Endothelial cell (in vitro differentiated cells): ENCODE results near the gene CAD. TPM values are rescaled to one million over a fixed set of nuclear protein-coding genes. Genes with fewer than 3 reads are reported as not detected.

Source experiments
- DNase-seq: peaks from one replicate; pipeline ENCODE4 v3.0.0; 2021; ENCODE audit warnings: low spot score
- H3K27ac Mint-ChIP-seq: one replicate; pipeline ENCODE4 v1.8.0; 2021; ENCODE audit warnings: mixed read lengths, inconsistent platforms; ENCODE audit not compliant: unreplicated experiment
- H3K27me3 Mint-ChIP-seq: one replicate; pipeline ENCODE4 v1.8.0; 2021; ENCODE audit warnings: mild to moderate bottlenecking, moderate library complexity, mixed read lengths, inconsistent platforms; ENCODE audit not compliant: unreplicated experiment
- H3K36me3 Mint-ChIP-seq: one replicate; pipeline ENCODE4 v1.8.0; 2021; ENCODE audit warnings: mild to moderate bottlenecking, low read depth, mixed read lengths, inconsistent platforms; ENCODE audit not compliant: unreplicated experiment
- H3K4me1 Mint-ChIP-seq: one replicate; pipeline ENCODE4 v1.8.0; 2021; ENCODE audit warnings: mild to moderate bottlenecking, mixed read lengths, inconsistent platforms; ENCODE audit not compliant: unreplicated experiment
- H3K4me3 Mint-ChIP-seq: one replicate; pipeline ENCODE4 v1.8.0; 2021; ENCODE audit warnings: mild to moderate bottlenecking, mixed read lengths, inconsistent platforms; ENCODE audit not compliant: unreplicated experiment
- H3K9me3 Mint-ChIP-seq: one replicate; pipeline ENCODE4 v1.8.0; 2021; ENCODE audit warnings: mixed read lengths, inconsistent platforms; ENCODE audit not compliant: unreplicated experiment
- total RNA-seq: library from RNA; stranded (reverse); fragmentation: NEBNext Ultra II Directional; extraction: Animal tissue kit (Norgen Biotek cat#: 25700); gene quantifications from one replicate; pipeline ENCODE4 v1.2.1, GENCODE V29; 2021; ENCODE audit not compliant: unreplicated experiment
- TF ChIP-seq, protein P1 (sequence below): fragments of 200-600 bp; sonication (generic); IDR thresholded peaks from one replicate; pipeline ENCODE4 v1.5.0; 2021; ENCODE audit warnings: antibody characterized with exemption; ENCODE audit not compliant: unreplicated experiment

Gene CAD
- total RNA-seq, 1 donor from 2014 or later, result 49.4 TPM

DNA sequence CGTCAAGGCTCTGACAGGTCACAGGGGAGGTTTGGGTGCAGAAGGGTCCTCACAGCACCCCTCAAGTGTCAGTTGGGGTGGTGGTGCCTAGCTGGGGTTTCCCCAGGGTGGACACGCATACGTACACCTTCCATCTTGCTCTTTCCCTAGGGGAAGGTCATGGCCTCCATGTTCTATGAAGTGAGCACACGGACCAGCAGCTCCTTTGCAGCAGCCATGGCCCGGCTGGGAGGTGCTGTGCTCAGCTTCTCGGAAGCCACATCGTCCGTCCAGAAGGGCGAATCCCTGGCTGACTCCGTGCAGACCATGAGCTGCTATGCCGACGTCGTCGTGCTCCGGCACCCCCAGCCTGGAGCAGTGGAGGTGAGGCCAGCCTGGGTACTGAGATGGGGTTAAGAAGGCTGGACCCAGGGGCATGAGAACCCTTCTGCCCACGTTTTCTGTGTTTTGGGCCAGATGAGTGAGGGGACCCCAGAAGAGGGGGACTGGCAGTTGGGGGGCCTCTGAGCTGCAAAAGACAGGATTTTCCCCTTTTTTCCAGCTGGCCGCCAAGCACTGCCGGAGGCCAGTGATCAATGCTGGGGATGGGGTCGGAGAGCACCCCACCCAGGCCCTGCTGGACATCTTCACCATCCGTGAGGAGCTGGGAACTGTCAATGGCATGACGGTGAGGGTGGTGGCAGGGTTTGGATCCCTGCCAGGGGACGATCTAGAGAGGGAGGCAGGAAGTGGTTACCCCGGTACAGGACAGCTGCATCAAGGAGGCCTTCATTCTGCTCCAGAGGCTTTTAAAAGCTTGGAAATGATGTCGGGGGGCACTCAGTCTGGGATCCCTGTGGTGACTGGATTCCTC, 24.8 kb downstream of the CAD start:
- H3K4me3 Mint-ChIP-seq, result no peak overlapping the region
- H3K27ac Mint-ChIP-seq, result no peak overlapping the region
- H3K4me1 Mint-ChIP-seq, result no peaks in the 10 kb centered on the region
- no peak for DNase-seq
- peaks cover 31% of the 10 kb centered on the region for H3K36me3 Mint-ChIP-seq
- TF ChIP-seq, protein P1, sequence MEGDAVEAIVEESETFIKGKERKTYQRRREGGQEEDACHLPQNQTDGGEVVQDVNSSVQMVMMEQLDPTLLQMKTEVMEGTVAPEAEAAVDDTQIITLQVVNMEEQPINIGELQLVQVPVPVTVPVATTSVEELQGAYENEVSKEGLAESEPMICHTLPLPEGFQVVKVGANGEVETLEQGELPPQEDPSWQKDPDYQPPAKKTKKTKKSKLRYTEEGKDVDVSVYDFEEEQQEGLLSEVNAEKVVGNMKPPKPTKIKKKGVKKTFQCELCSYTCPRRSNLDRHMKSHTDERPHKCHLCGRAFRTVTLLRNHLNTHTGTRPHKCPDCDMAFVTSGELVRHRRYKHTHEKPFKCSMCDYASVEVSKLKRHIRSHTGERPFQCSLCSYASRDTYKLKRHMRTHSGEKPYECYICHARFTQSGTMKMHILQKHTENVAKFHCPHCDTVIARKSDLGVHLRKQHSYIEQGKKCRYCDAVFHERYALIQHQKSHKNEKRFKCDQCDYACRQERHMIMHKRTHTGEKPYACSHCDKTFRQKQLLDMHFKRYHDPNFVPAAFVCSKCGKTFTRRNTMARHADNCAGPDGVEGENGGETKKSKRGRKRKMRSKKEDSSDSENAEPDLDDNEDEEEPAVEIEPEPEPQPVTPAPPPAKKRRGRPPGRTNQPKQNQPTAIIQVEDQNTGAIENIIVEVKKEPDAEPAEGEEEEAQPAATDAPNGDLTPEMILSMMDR, result no peak
- no peaks in the 10 kb centered on the region for H3K9me3 Mint-ChIP-seq
- H3K27me3 Mint-ChIP-seq, result peaks cover 2% of the 10 kb centered on the region

DNA sequence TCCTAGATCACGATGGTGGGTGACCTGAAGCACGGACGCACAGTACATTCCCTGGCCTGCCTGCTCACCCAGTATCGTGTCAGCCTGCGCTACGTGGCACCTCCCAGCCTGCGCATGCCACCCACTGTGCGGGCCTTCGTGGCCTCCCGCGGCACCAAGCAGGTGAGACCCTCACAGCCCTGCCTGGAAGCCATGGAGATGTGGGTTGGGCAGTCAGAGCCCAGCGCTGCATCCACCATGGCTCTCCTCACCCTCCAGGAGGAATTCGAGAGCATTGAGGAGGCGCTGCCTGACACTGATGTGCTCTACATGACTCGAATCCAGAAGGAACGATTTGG, 25.4 kb downstream of the CAD start:
- no peak overlapping the region for H3K4me3 Mint-ChIP-seq
- H3K36me3 Mint-ChIP-seq, result peaks cover 29% of the 10 kb centered on the region
- H3K4me1 Mint-ChIP-seq, result no peaks in the 10 kb centered on the region
- H3K27me3 Mint-ChIP-seq, result peaks cover 2% of the 10 kb centered on the region
- H3K9me3 Mint-ChIP-seq, result no peaks in the 10 kb centered on the region
- no peak overlapping the region for H3K27ac Mint-ChIP-seq
- no peak for DNase-seq
- TF ChIP-seq, protein P1, result no peak

DNA sequence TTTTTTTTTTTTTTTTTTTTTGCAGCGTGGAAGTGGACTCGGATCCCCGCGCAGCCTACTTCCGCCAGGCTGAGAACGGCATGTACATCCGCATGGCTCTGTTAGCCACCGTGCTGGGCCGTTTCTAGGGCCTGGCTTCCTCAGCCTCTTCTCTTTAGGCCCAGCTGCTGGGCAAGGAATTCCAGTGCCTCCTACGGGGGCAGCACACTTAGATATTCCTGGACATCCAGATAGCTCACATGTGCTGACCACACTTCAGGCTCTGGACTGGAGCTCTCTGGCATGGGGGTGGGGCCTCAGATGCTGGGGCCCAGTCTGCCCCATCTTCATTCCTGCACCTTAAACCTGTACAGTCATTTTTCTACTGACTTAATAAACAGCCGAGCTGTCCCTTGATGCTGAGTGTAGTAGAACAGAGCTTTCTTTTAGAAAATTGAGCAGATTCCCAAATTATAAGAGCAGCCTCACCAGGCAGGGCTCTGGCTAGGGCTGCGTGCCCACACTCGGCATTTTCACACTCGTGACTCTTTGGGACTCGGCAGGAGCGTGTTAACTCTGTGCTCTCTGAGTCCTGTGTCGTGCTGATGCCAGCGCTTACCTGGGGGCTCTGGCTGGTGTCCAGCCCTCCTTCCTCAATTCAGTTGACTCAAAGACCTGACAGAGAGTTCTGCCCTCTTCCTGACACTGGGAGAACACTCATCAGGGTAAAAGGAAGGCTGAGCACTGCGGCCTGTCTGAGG, 26.4 kb downstream of the CAD start:
- no peak overlapping the region for H3K27ac Mint-ChIP-seq
- peaks cover 29% of the 10 kb centered on the region for H3K36me3 Mint-ChIP-seq
- no peaks in the 10 kb centered on the region for H3K9me3 Mint-ChIP-seq
- DNase-seq, result no peak
- TF ChIP-seq, protein P1, result no peak
- H3K27me3 Mint-ChIP-seq, result peaks cover 8% of the 10 kb centered on the region
- H3K4me3 Mint-ChIP-seq, result no peak overlapping the region
- no peaks in the 10 kb centered on the region for H3K4me1 Mint-ChIP-seq

DNA sequence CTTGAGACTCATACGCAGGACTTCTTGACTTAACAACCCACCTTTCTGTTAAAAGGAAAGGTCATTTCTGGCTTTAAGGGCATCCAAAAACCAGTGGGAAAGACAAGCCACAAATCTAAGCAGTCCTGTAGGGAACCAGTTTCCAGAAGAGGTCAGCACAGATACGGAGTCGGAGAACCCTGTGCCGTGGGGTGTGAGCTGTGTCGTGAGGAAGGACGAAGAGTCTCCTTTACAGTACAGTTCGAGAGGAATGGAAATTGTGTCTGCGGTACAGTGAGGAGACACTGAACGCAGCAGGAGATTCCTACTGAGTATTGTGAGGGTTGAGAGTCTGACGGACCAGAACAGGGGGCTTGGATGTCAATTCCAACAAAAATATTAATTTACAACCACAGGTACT, 27.9 kb downstream of the CAD start:
- peaks cover 26% of the 10 kb centered on the region for H3K36me3 Mint-ChIP-seq
- H3K4me3 Mint-ChIP-seq, result no peak overlapping the region
- no peak for DNase-seq
- TF ChIP-seq, protein P1, result no peak
- no peaks in the 10 kb centered on the region for H3K4me1 Mint-ChIP-seq
- no peaks in the 10 kb centered on the region for H3K9me3 Mint-ChIP-seq
- peaks cover 9% of the 10 kb centered on the region for H3K27me3 Mint-ChIP-seq
- no peak overlapping the region for H3K27ac Mint-ChIP-seq

DNA sequence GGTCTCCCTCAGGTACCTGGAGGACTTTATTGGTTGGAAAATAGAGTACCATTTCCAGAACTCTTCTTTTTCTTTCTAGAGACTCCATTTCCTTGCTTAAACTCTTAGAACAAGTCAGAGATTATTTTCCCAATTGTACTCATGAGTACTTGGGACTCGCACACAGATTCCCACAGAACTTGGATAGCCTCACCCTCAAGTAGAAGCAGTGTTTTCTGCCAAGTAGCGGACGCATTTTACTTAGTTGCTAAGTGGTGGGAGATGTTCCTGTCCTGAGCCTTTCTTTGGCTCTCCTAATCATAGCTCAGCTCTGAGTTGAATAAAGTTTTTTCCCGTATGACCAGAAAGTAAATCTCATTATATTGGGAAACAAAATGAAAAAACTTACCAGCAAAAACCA, 28.5 kb downstream of the CAD start:
- Mint-ChIP-seq H3K36me3 (peaks cover 21% of the 10 kb centered on the region), H3K4me3 (no peak overlapping the region), H3K27me3 (peaks cover 9% of the 10 kb centered on the region), H3K27ac (no peak overlapping the region), H3K9me3 (no peaks in the 10 kb centered on the region), H3K4me1 (no peaks in the 10 kb centered on the region)
- no peak for DNase-seq
- TF ChIP-seq, protein P1, result no peak
